Right lobe of liver (tissue), 4 donors: ENCODE measurements around the gene KMT2C.
"Not testable (repeated sequence)": the region's sequence is repeated elsewhere in the genome, so short reads cannot be mapped to it uniquely, and the experiment has no call there.

ENCODE experiments used
- POLR2A ChIP-seq: fragments of 450-650 bp; IDR thresholded peaks from one replicate; pipeline ENCODE4 v1.6.1; 2017; ENCODE audit warnings: antibody characterized with exemption, mild to moderate bottlenecking
- TF ChIP-seq, protein P1 (sequence below), 4 donors: fragments of 200-600 bp in 3 of 4; fragments of 450-650 bp in 1 of 4; IDR thresholded peaks; one replicate each; pipeline versions ENCODE4 v1.5.1 to v1.8.0; 2016 to 2022; ENCODE audit warnings: antibody characterized with exemption in 4 of 4, mild to moderate bottlenecking in 2 of 4
- donor health status: DM: no; HTN: no; CAD: no.
- donor health status: DM: no; HTN: no; CAD: no.
- donor health status: DM: no; HTN: yes; CAD: no.

DNA sequence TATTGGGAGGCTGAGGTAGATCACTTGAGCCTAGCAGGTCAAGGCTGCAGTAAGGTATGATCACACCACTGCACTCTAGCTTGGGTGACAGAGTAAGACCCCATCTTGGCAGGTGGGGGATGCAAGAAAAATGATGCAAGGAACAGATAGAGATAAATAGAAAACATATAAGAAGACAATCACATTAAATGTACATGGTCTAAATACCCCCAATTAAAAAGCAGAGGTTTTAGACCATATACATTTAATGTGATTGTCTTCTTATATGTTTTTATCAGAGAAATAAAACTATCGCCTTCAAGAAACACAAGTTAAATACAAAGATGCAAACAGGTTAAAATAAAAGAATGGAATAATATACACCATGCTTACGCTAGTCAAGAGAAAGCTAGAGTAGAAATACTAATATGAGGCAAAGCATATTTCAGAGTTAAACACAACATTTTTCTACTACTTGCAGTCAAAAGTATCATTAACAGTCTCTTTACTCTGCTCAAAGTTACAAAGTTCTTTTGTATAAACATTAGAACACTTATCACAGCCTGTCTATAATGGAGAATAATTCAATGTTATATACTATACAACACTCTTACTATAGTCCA is 136.2 kb downstream of the KMT2C start:
- TF ChIP-seq, protein P1, sequence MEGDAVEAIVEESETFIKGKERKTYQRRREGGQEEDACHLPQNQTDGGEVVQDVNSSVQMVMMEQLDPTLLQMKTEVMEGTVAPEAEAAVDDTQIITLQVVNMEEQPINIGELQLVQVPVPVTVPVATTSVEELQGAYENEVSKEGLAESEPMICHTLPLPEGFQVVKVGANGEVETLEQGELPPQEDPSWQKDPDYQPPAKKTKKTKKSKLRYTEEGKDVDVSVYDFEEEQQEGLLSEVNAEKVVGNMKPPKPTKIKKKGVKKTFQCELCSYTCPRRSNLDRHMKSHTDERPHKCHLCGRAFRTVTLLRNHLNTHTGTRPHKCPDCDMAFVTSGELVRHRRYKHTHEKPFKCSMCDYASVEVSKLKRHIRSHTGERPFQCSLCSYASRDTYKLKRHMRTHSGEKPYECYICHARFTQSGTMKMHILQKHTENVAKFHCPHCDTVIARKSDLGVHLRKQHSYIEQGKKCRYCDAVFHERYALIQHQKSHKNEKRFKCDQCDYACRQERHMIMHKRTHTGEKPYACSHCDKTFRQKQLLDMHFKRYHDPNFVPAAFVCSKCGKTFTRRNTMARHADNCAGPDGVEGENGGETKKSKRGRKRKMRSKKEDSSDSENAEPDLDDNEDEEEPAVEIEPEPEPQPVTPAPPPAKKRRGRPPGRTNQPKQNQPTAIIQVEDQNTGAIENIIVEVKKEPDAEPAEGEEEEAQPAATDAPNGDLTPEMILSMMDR (IDR thresholded peaks at IDR 0.05): not testable (repeated sequence)
- not testable (repeated sequence) for TF ChIP-seq POLR2A
